ENCODE data around the gene HGFAC. TPM values are rescaled to one million over a fixed set of nuclear protein-coding genes. Genes with fewer than 3 reads are reported as not detected.

HGFAC gene
- total and polyA plus RNA-seq, 9 donors, result 0.15 to 2.1 (median 0.53) TPM; not detected in 2

- TF ChIP-seq EP300 (IDR thresholded peaks at IDR 0.05), result no peak
- TF ChIP-seq CTCF (IDR thresholded peaks at IDR 0.05), result no peak
- TF ChIP-seq POLR2A (IDR thresholded peaks at IDR 0.05), result no peak
- no peak overlapping the region for H3K4me3 ChIP-seq
- 81 to 85% (median 82%) methylated on average over 19 of the region's 19 CpGs for WGBS, 3 donors
- no peak for DNase-seq
- no peaks in the 10 kb centered on the region for H3K9me3 ChIP-seq
- intact Hi-C loops (cut with DNase I), result no loop called here
- H3K27ac ChIP-seq, result no peak overlapping the region
- no peaks in the 10 kb centered on the region for H3K36me3 ChIP-seq
- no peaks in the 10 kb centered on the region for H3K27me3 ChIP-seq
- H3K4me1 ChIP-seq (ENCODE audit: insufficient read depth), result no peaks in the 10 kb centered on the region
Measured at GRCh38 chr4:3481783-3482393, 40.1 kb downstream of the HGFAC start.

GRCh38 chr4:3482707-3483106 is 40.9 kb downstream of the HGFAC start:
- H3K27me3 ChIP-seq, result no peaks in the 10 kb centered on the region
- H3K36me3 ChIP-seq, result no peaks in the 10 kb centered on the region
- 83 to 91% (median 87%) methylated on average over 11 to 12 of the region's 12 CpGs for WGBS, 3 donors
- no peak for DNase-seq
- no peaks in the 10 kb centered on the region for H3K4me1 ChIP-seq (ENCODE audit: insufficient read depth)
- TF ChIP-seq POLR2A (IDR thresholded peaks at IDR 0.05), result no peak
- no peak for TF ChIP-seq EP300 (IDR thresholded peaks at IDR 0.05)
- no peak for TF ChIP-seq CTCF (IDR thresholded peaks at IDR 0.05)
- intact Hi-C loops (cut with DNase I), result no loop called here
- no peak overlapping the region for H3K4me3 ChIP-seq
- no peak overlapping the region for H3K27ac ChIP-seq
- H3K9me3 ChIP-seq, result no peaks in the 10 kb centered on the region

- Histone ChIP-seq H3K27ac (no peak overlapping the region), H3K9me3 (no peaks in the 10 kb centered on the region), H3K4me3 (no peak overlapping the region), H3K36me3 (no peaks in the 10 kb centered on the region), H3K27me3 (no peaks in the 10 kb centered on the region), H3K4me1 (ENCODE audit: insufficient read depth) (no peaks in the 10 kb centered on the region)
- intact Hi-C loops (cut with DNase I), result no loop called here
- no peak for DNase-seq
- 48 to 51% (median 48%) methylated on average over 23 of the region's 23 CpGs for WGBS, 3 donors
- TF ChIP-seq EP300 (IDR thresholded peaks at IDR 0.05) (no peak), POLR2A (IDR thresholded peaks at IDR 0.05) (no peak), CTCF (IDR thresholded peaks at IDR 0.05) (no peak)
Measured at GRCh38 chr4:3483471-3483921, 41.7 kb downstream of the HGFAC start.

GRCh38 chr4:3484057-3484973 is 42.5 kb downstream of the HGFAC start:
- TF ChIP-seq EP300 (IDR thresholded peaks at IDR 0.05) (no peak), POLR2A (IDR thresholded peaks at IDR 0.05) (no peak), CTCF (IDR thresholded peaks at IDR 0.05) (no peak)
- H3K27ac ChIP-seq, result no peak overlapping the region
- no peak overlapping the region for H3K4me3 ChIP-seq
- no peaks in the 10 kb centered on the region for H3K27me3 ChIP-seq
- no peaks in the 10 kb centered on the region for H3K9me3 ChIP-seq
- intact Hi-C loops (cut with DNase I), result no loop called here
- 45 to 58% (median 52%) methylated on average over 32 to 45 of the region's 45 CpGs for WGBS, 3 donors
- no peaks in the 10 kb centered on the region for H3K36me3 ChIP-seq
- no peak for DNase-seq
- H3K4me1 ChIP-seq (ENCODE audit: insufficient read depth), result no peaks in the 10 kb centered on the region

Measured in ovary (tissue), 9 donors.